ENCODE data around the gene CEP112. TPM values are rescaled to one million over a fixed set of nuclear protein-coding genes. Genes with fewer than 3 reads are reported as not detected.

The CEP112 gene
- total RNA-seq, 1 donor from 2014 or later, result 21.8 TPM

DNA sequence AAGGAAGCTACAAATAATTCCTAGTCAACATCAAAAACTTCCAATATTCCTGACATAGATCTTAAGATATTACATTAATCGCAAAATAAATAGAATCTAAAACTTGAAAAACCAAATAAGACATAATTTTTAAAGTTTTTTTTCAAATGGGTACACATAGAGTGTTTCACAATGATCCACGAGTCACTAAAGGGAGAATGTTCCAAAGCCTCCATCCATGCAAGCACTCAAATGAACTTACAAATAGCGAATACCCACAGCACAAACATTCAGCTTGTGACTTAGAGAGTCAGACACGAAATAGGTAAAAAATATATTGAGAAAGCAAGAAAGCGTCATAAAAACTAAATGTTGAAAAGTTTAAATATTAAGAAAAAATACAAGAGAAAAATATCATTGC, 65.7 kb downstream of the CEP112 start:
- Mint-ChIP-seq H3K4me3 (ENCODE audit: unreplicated experiment) (no peak overlapping the region), H3K4me1 (ENCODE audit: low read depth) (peaks cover 5% of the 10 kb centered on the region), H3K27ac (ENCODE audit: unreplicated experiment) (no peak overlapping the region), H3K9me3 (ENCODE audit: low read depth) (peaks cover 3% of the 10 kb centered on the region), H3K36me3 (ENCODE audit: low read depth) (peaks cover 18% of the 10 kb centered on the region), H3K27me3 (ENCODE audit: low read depth) (no peaks in the 10 kb centered on the region)
- TF ChIP-seq, protein P1, sequence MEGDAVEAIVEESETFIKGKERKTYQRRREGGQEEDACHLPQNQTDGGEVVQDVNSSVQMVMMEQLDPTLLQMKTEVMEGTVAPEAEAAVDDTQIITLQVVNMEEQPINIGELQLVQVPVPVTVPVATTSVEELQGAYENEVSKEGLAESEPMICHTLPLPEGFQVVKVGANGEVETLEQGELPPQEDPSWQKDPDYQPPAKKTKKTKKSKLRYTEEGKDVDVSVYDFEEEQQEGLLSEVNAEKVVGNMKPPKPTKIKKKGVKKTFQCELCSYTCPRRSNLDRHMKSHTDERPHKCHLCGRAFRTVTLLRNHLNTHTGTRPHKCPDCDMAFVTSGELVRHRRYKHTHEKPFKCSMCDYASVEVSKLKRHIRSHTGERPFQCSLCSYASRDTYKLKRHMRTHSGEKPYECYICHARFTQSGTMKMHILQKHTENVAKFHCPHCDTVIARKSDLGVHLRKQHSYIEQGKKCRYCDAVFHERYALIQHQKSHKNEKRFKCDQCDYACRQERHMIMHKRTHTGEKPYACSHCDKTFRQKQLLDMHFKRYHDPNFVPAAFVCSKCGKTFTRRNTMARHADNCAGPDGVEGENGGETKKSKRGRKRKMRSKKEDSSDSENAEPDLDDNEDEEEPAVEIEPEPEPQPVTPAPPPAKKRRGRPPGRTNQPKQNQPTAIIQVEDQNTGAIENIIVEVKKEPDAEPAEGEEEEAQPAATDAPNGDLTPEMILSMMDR (IDR thresholded peaks at IDR 0.05), result no peak
- DNase-seq (ENCODE audit: low spot score), result no peak

DNA sequence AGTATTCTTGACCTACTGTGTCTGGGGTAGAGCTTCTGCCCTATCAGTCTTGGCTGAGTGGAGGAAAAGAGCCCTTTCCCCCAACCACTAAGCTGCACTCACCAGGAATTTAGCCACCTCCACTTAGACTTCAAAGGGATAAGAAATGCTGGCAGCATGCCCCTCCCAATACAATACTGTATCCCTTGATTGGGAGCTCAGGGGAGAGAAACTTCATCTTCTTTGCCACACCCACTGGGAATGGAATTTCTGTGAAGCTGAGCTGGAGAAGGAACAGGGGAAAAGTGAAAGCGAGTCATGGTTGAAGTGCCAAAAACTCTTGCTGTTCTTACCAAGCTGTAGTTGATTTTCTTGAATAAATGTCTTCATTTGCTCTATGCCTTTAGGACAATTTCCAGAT, 68.8 kb downstream of the CEP112 start:
- no peak overlapping the region for H3K27ac Mint-ChIP-seq (ENCODE audit: unreplicated experiment)
- H3K4me1 Mint-ChIP-seq (ENCODE audit: low read depth), result peaks cover 5% of the 10 kb centered on the region
- peaks cover 15% of the 10 kb centered on the region for H3K9me3 Mint-ChIP-seq (ENCODE audit: low read depth)
- no peak overlapping the region for H3K4me3 Mint-ChIP-seq (ENCODE audit: unreplicated experiment)
- peaks cover 23% of the 10 kb centered on the region for H3K36me3 Mint-ChIP-seq (ENCODE audit: low read depth)
- DNase-seq (ENCODE audit: low spot score), result no peak
- TF ChIP-seq, protein P1 (IDR thresholded peaks at IDR 0.05), result no peak
- H3K27me3 Mint-ChIP-seq (ENCODE audit: low read depth), result no peaks in the 10 kb centered on the region

DNA sequence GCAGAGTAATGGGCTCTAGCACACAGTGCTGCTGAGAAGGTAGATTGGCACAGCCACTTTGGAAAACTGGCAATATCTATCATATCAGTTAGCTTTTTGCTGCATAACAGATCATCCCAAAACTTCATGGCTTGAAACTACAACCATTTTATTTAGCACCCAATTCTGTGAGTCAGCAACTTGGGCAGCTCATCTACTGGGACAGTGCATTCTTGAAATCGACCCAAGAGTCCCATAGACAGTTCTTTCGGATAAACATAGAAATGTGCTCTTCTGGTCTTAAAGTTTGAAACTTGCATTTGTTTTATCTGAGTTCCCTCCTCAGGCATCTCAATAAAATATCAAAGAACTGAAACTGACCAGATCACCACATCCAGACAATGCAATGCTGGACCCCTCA, 76.7 kb downstream of the CEP112 start:
- TF ChIP-seq, protein P1 (IDR thresholded peaks at IDR 0.05), result no peak
- Mint-ChIP-seq H3K4me3 (ENCODE audit: unreplicated experiment) (no peak overlapping the region), H3K9me3 (ENCODE audit: low read depth) (peaks cover 26% of the 10 kb centered on the region), H3K36me3 (ENCODE audit: low read depth) (peaks cover 9% of the 10 kb centered on the region), H3K4me1 (ENCODE audit: low read depth) (peaks cover 4% of the 10 kb centered on the region), H3K27me3 (ENCODE audit: low read depth) (no peaks in the 10 kb centered on the region), H3K27ac (ENCODE audit: unreplicated experiment) (no peak overlapping the region)
- DNase-seq (ENCODE audit: low spot score), result no peak

DNA sequence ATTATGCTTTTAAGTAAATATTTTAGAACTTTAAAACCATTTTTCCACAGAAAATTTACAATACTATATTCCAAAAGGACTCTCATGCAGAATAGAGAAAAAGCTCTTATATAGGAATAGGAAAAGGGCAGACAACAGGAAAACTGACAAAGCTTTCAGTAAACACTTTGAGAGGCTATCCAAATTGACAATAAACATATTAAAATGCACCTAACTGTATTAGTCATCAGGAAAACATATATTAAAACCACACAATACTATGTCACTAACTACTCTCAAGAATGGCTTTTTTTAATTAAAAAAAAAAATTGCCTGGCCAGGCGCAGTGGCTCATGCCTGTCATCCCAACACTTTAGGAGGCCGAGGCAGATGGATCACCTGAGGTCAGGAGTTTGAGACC, 77.3 kb downstream of the CEP112 start:
- H3K4me3 Mint-ChIP-seq (ENCODE audit: unreplicated experiment), result no peak overlapping the region
- H3K27ac Mint-ChIP-seq (ENCODE audit: unreplicated experiment), result no peak overlapping the region
- H3K4me1 Mint-ChIP-seq (ENCODE audit: low read depth), result peaks cover 4% of the 10 kb centered on the region
- peaks cover 22% of the 10 kb centered on the region for H3K9me3 Mint-ChIP-seq (ENCODE audit: low read depth)
- TF ChIP-seq, protein P1 (IDR thresholded peaks at IDR 0.05), result no peak
- no peak for DNase-seq (ENCODE audit: low spot score)
- peaks cover 6% of the 10 kb centered on the region for H3K36me3 Mint-ChIP-seq (ENCODE audit: low read depth)
- no peaks in the 10 kb centered on the region for H3K27me3 Mint-ChIP-seq (ENCODE audit: low read depth)

DNA sequence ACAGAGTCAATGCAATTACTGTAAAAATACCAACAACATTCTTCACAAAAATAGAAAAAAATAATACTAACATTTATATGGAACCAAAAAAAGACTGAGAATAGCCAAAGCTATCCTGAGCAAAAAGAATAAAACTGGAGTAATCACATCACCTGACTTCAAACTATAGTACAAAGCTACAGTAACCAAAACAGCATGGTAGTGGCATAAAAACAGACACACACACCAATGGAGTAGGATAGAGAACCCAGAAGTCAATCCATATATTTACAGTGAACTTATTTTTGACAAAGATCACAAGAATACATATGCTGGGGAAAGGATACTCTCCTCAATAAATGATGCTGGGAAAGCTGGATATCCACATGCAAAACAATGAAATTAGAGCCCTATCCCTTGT, 84.2 kb downstream of the CEP112 start:
- Mint-ChIP-seq H3K36me3 (ENCODE audit: low read depth) (peaks cover 27% of the 10 kb centered on the region), H3K27me3 (ENCODE audit: low read depth) (no peaks in the 10 kb centered on the region), H3K4me3 (ENCODE audit: unreplicated experiment) (no peak overlapping the region), H3K4me1 (ENCODE audit: low read depth) (no peaks in the 10 kb centered on the region), H3K9me3 (ENCODE audit: low read depth) (peaks cover 37% of the 10 kb centered on the region), H3K27ac (ENCODE audit: unreplicated experiment) (no peak overlapping the region)
- TF ChIP-seq, protein P1 (IDR thresholded peaks at IDR 0.05), result no peak
- DNase-seq (ENCODE audit: low spot score), result no peak
